Measurements from ENCODE around the gene SKAP1.

Gene SKAP1

GRCh38 chr17:48388955-48389743 lies 40.9 kb downstream of the SKAP1 start:
- no peak overlapping the region for H3K27ac ChIP-seq
- TF ChIP-seq, protein P1, sequence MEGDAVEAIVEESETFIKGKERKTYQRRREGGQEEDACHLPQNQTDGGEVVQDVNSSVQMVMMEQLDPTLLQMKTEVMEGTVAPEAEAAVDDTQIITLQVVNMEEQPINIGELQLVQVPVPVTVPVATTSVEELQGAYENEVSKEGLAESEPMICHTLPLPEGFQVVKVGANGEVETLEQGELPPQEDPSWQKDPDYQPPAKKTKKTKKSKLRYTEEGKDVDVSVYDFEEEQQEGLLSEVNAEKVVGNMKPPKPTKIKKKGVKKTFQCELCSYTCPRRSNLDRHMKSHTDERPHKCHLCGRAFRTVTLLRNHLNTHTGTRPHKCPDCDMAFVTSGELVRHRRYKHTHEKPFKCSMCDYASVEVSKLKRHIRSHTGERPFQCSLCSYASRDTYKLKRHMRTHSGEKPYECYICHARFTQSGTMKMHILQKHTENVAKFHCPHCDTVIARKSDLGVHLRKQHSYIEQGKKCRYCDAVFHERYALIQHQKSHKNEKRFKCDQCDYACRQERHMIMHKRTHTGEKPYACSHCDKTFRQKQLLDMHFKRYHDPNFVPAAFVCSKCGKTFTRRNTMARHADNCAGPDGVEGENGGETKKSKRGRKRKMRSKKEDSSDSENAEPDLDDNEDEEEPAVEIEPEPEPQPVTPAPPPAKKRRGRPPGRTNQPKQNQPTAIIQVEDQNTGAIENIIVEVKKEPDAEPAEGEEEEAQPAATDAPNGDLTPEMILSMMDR (conservative IDR thresholded peaks at IDR 0.05), result no peak

- TF ChIP-seq, protein P1 (conservative IDR thresholded peaks at IDR 0.05), result no peak
- H3K27ac ChIP-seq, result no peak overlapping the region
These were observed 43.2 kb downstream of the SKAP1 start for GRCh38 chr17:48386826-48387225.

- TF ChIP-seq, protein P1 (conservative IDR thresholded peaks at IDR 0.05), result no peak
- no peak overlapping the region for H3K27ac ChIP-seq
These were observed 44.7 kb downstream of the SKAP1 start for GRCh38 chr17:48385319-48385718.

- no peak overlapping the region for H3K27ac ChIP-seq
These were observed 45.9 kb downstream of the SKAP1 start for GRCh38 chr17:48384164-48384563.

GRCh38 chr17:48382989-48383388 lies 47.0 kb downstream of the SKAP1 start:
- TF ChIP-seq, protein P1 (conservative IDR thresholded peaks at IDR 0.05), result no peak
- H3K27ac ChIP-seq, result no peak overlapping the region

More at GRCh38 chr17:48384164-48384563, 45.9 kb downstream of the SKAP1 start:
- TF ChIP-seq, protein P1 (conservative IDR thresholded peaks at IDR 0.05), result no peak

GRCh38 chr17:48378708-48379392 lies 51.2 kb downstream of the SKAP1 start:
- H3K27ac ChIP-seq, result no peak overlapping the region

GRCh38 chr17:48378238-48378637 lies 51.8 kb downstream of the SKAP1 start:
- TF ChIP-seq, protein P1 (conservative IDR thresholded peaks at IDR 0.05), result no peak
- no peak overlapping the region for H3K27ac ChIP-seq

More at GRCh38 chr17:48378708-48379392, 51.2 kb downstream of the SKAP1 start:
- TF ChIP-seq, protein P1 (conservative IDR thresholded peaks at IDR 0.05), result no peak

All from VCaP (cell line).